GM12878 (cell line): ENCODE data around the gene UTF1. TPM values are rescaled to one million over a fixed set of nuclear protein-coding genes. Genes with fewer than 3 reads are reported as not detected.

Source experiments
- ATAC-seq: fragments of 200-7000 bp; cut with Tn5 transposase; 3 replicates; pipeline ENCODE4 v1.9.1; 2020; ENCODE audit warnings: mild to moderate bottlenecking, moderate library complexity
- BruUV-seq: library from RNA; stranded (reverse); fragments of 400-500 nt; replicated peaks from 2 replicates; lab custom pipeline; 2021; lab: Mats Ljungman, UMichigan
- CTCF ChIA-PET: fragments of 300-600 bp; sonication (Branson Sonifier 250); formaldehyde crosslinking; extraction: SDS; loops from one replicate; lab custom pipeline; 2021; ENCODE audit warnings: inconsistent platforms; lab: Yijun Ruan, JAX
- POLR2A ChIA-PET: fragments of 350-600 bp; formaldehyde crosslinking; extraction: SDS; loops from one replicate; lab custom pipeline; 2021; ENCODE audit warnings: inconsistent platforms; lab: Charles Lee
- RAD21 ChIA-PET: fragments of 300-600 bp; sonication (Branson Sonifier 250); formaldehyde crosslinking; loops from one replicate; lab custom pipeline; 2023; ENCODE audit warnings: antibody characterized with exemption; ENCODE audit not compliant: unreplicated experiment; lab: Charles Lee
- SMC1A ChIA-PET: fragments of 300-600 bp; sonication (Branson Sonifier 250); formaldehyde crosslinking; loops from one replicate; lab custom pipeline; 2023; ENCODE audit not compliant: unreplicated experiment, uncharacterized antibody; lab: Charles Lee
- DNase-seq: peaks from one replicate; pipeline ENCODE4 v3.0.0-alpha.2; 2011; ENCODE audit warnings: low read depth, low spot score
- FAIRE-seq: peaks from 3 replicates; lab custom pipeline; 2011; peaks lifted over from hg19 to GRCh38; lab: Jason Lieb, UNC
- H2AFZ ChIP-seq: 2 replicates; pipeline ENCODE4 v1.6.0; 2011; ENCODE audit warnings: low read depth, low read length, control low read depth; ENCODE audit not compliant: control insufficient read depth
- H3K27ac ChIP-seq: 2 replicates; pipeline ENCODE4 v1.5.1; 2011; ENCODE audit warnings: control low read depth; ENCODE audit not compliant: control insufficient read depth, insufficient read depth
- H3K27me3 ChIP-seq, 2 experiments: replicated peaks in 1 of 2; 2 replicates each; pipeline versions ENCODE4 v1.6.0 to v1.6.1; 2011; ENCODE audit warnings: low read length in 1 of 2; ENCODE audit not compliant: control insufficient read depth in 2 of 2, insufficient read depth in 2 of 2
- H3K36me3 ChIP-seq, 2 experiments: 2 replicates each; pipeline ENCODE4 v1.5.1; 2011; ENCODE audit warnings: low read length in 1 of 2; ENCODE audit not compliant: control insufficient read depth in 2 of 2, insufficient read depth in 2 of 2
- H3K4me1 ChIP-seq: 2 replicates; pipeline ENCODE4 v1.6.1; 2011; ENCODE audit warnings: mild to moderate bottlenecking, low read length, moderate library complexity, mixed read lengths; ENCODE audit not compliant: control insufficient read depth, insufficient read depth
- H3K4me2 ChIP-seq: 2 replicates; pipeline ENCODE4 v1.6.0; 2011; ENCODE audit warnings: control low read depth; ENCODE audit not compliant: control insufficient read depth, insufficient read depth
- H3K4me3 ChIP-seq: fragments of 200-600 bp; sonication (generic); 2 replicates; pipeline ENCODE4 v1.5.1; 2016
- H3K79me2 ChIP-seq: 2 replicates; pipeline ENCODE4 v1.6.0; 2011; ENCODE audit warnings: low read length; ENCODE audit not compliant: control insufficient read depth, insufficient read depth
- H3K9ac ChIP-seq: 2 replicates; pipeline ENCODE4 v1.8.0; 2011; ENCODE audit warnings: low read length, control low read depth, mixed read lengths; ENCODE audit not compliant: control insufficient read depth, insufficient read depth
- H3K9me3 ChIP-seq: replicated peaks from 3 replicates; pipeline ENCODE4 v1.5.1; 2011; ENCODE audit warnings: mild to moderate bottlenecking, low read length; ENCODE audit not compliant: control insufficient read depth, insufficient read depth
- H4K20me1 ChIP-seq: 2 replicates; pipeline ENCODE4 v1.6.0; 2011; ENCODE audit not compliant: control insufficient read depth, insufficient read depth
- ASH2L ChIP-seq: fragments of 300-600, 200-600 bp; sonication (generic); IDR thresholded peaks from 2 replicates; pipeline ENCODE4 v1.6.1; 2017; ENCODE audit warnings: low read depth, mild to moderate bottlenecking, borderline replicate concordance
- FOS ChIP-seq: IDR thresholded peaks from 3 replicates; pipeline ENCODE4 v1.6.1; 2011; ENCODE audit warnings: borderline replicate concordance; ENCODE audit not compliant: insufficient read length; ENCODE audit errors: extremely low read depth
- MEF2B ChIP-seq: fragments of 450-650 bp; IDR thresholded peaks from 2 replicates; pipeline ENCODE4 v1.6.1; 2018; ENCODE audit warnings: mild to moderate bottlenecking, moderate library complexity; ENCODE audit not compliant: partially characterized antibody, poor library complexity, severe bottlenecking
- RAD21 ChIP-seq: IDR thresholded peaks from 2 replicates; pipeline ENCODE4 v1.6.1; 2011; ENCODE audit warnings: mild to moderate bottlenecking, low read depth, low read length, moderate library complexity; ENCODE audit not compliant: insufficient read depth
- SPI1 ChIP-seq: IDR thresholded peaks from 2 replicates; pipeline ENCODE4 v1.6.1; 2011; ENCODE audit warnings: low read depth, mild to moderate bottlenecking, low read length, moderate library complexity, borderline replicate concordance; ENCODE audit not compliant: insufficient read depth
- SREBF1 ChIP-seq: IDR thresholded peaks from 2 replicates; pipeline ENCODE4 v1.6.1; 2012; ENCODE audit warnings: mild to moderate bottlenecking, low read length
- TCF12 ChIP-seq: IDR thresholded peaks from 2 replicates; pipeline ENCODE4 v1.6.1; 2011; ENCODE audit warnings: low read depth, mild to moderate bottlenecking, low read length
- WRNIP1 ChIP-seq: IDR thresholded peaks from 2 replicates; pipeline ENCODE4 v1.6.1; 2011; ENCODE audit warnings: low read depth, low read length, improper control_type of control experiment, borderline replicate concordance
- YBX1 ChIP-seq: fragments of 450-650 bp; IDR thresholded peaks from 2 replicates; pipeline ENCODE4 v1.6.1; 2016; ENCODE audit warnings: antibody characterized with exemption
- WGBS: methylation state at CpG from one replicate; pipeline ENCODE4 v1.1.6; 2016; ENCODE audit warnings: low lambda C conversion rate; ENCODE audit not compliant: insufficient replicate concordance, insufficient coverage; ENCODE audit errors: missing lambda C conversion rate; 5-methylcytosine and 5-hydroxymethylcytosine counted together
- in situ Hi-C: fragments of 300-500 bp; cut with MboI; formaldehyde crosslinking; loops from 9 replicates; pipeline ENCODE4 v1.14.3; 2018; ENCODE audit warnings: mixed read lengths
- intact Hi-C: fragments of 100-400 bp; cut with micrococcal nuclease; formaldehyde crosslinking; loops from one replicate; pipeline ENCODE4 v1.14.2; 2022; ENCODE audit not compliant: unreplicated experiment
- polyA plus RNA-seq, 11 experiments: library from polyadenylated mRNA; depleted of rRNA in 4 of 11; unstranded in 6 of 11; stranded (reverse) in 5 of 11; fragments of >200 nt; fragmentation: Nextera tagmentation in 4 of 11; fragmentation: Illumina TruSeq in 1 of 11; extraction: Ambion mirVana in 4 of 11; extraction: Trizol in 1 of 11; gene quantifications; 1 replicate in 1 of 11; 2 replicates in 10 of 11; pipeline versions ENCODE4 v1.2.1 to v1.2.3, GENCODE V29; 2011 to 2016; ENCODE audit warnings: inconsistent platforms in 2 of 11, missing spikeins in 2 of 11, low read depth in 1 of 11
- total RNA-seq, 4 experiments: library from RNA; depleted of rRNA in 3 of 4; stranded (reverse); fragments of >200 nt in 3 of 4; fragmentation: Illumina TruSeq in 1 of 4; extraction: Trizol in 1 of 4; gene quantifications; 2 replicates each; pipeline versions ENCODE4 v1.2.1 to v1.2.3, GENCODE V29; 2013 to 2021
- TF ChIP-seq, protein P1 (sequence below): fragments of 450-650 bp; conservative IDR thresholded peaks from 2 replicates; pipeline ENCODE4 v1.6.1; 2017; ENCODE audit warnings: mild to moderate bottlenecking, moderate library complexity
- TF ChIP-seq, protein P2 (sequence below): IDR thresholded peaks from 2 replicates; pipeline ENCODE4 v1.6.1; 2011; ENCODE audit warnings: borderline replicate concordance, low read depth, mild to moderate bottlenecking, moderate library complexity, low read length; ENCODE audit not compliant: insufficient read depth, poor library complexity, severe bottlenecking
- TF ChIP-seq, protein P3 (sequence below): fragments of 450-650 bp; formaldehyde crosslinking; IDR thresholded peaks from 2 replicates; pipeline ENCODE4 v1.4.0; 2022; ENCODE audit warnings: mild to moderate bottlenecking, moderate library complexity
- TF ChIP-seq, protein P4 (sequence below): fragments of 150-350 bp; IDR thresholded peaks from 2 replicates; pipeline ENCODE4 v1.6.1; 2016; ENCODE audit warnings: low read depth, low read length

UTF1 gene
- total and polyA plus RNA-seq, 10 of the 15 experiments (the other 5 are each of a cell fraction or from before 2014, with no cell fraction given) = not detected

DNA sequence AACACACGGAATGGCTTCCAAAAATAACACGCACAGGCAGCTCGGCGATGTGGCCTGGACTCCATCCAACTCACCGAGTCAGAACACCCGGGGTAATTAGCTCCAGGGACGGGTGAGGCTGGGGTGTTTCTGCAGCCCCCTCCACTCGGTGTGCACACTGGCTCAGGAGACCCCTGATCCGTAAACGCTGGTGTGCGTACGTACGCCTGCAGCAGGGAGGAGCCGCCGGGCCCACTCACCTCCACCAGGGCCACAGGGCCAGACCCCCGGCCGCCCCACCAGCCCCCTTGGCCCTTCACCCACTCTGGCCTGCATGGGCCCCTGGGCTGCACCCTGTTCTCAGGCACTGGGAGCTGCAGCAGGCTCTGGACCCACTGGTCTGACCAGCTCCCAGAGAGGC is 22.4 kb upstream of the UTF1 start (continued):
- TF ChIP-seq, protein P1, sequence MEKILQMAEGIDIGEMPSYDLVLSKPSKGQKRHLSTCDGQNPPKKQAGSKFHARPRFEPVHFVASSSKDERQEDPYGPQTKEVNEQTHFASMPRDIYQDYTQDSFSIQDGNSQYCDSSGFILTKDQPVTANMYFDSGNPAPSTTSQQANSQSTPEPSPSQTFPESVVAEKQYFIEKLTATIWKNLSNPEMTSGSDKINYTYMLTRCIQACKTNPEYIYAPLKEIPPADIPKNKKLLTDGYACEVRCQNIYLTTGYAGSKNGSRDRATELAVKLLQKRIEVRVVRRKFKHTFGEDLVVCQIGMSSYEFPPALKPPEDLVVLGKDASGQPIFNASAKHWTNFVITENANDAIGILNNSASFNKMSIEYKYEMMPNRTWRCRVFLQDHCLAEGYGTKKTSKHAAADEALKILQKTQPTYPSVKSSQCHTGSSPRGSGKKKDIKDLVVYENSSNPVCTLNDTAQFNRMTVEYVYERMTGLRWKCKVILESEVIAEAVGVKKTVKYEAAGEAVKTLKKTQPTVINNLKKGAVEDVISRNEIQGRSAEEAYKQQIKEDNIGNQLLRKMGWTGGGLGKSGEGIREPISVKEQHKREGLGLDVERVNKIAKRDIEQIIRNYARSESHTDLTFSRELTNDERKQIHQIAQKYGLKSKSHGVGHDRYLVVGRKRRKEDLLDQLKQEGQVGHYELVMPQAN = no peak
- TF ChIP-seq SPI1 = no peak
- no peak for TF ChIP-seq SREBF1
- no peak for TF ChIP-seq WRNIP1
- TF ChIP-seq MEF2B = no peak
- no peak for TF ChIP-seq RAD21
- TF ChIP-seq, protein P2, sequence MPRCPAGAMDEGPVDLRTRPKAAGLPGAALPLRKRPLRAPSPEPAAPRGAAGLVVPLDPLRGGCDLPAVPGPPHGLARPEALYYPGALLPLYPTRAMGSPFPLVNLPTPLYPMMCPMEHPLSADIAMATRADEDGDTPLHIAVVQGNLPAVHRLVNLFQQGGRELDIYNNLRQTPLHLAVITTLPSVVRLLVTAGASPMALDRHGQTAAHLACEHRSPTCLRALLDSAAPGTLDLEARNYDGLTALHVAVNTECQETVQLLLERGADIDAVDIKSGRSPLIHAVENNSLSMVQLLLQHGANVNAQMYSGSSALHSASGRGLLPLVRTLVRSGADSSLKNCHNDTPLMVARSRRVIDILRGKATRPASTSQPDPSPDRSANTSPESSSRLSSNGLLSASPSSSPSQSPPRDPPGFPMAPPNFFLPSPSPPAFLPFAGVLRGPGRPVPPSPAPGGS = no peak

DNA sequence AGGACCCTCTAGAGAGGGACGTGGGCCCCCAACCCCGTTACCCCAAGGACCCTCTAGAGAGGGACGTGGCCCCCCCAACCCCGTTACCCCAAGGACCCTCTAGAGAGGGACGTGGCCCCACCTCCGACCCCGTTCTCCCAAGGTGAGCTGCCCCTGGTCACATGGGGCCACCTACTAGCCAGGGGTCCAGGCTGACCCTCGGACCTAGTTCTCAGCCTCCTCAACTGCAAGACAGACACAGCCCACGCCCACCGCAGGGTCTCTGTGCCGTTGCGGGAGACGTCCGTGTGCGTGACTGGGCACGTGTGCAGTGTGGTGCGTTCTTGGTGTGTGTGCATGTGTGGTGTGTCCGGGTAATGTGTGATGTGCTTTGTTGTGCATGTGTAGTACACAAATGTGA is 21.6 kb upstream of the UTF1 start:
- intact Hi-C loops = no loop called here
- in situ Hi-C loops = no loop called here
- H3K4me3 ChIP-seq = no peak overlapping the region
- H3K36me3 ChIP-seq = no peaks in the 10 kb centered on the region
- H3K79me2 ChIP-seq = no peaks in the 10 kb centered on the region
- SMC1A ChIA-PET = no interaction called here
- no peaks in the 10 kb centered on the region for H3K9me3 ChIP-seq
- no peaks in the 10 kb centered on the region for H4K20me1 ChIP-seq
- no TSS peak for BruUV-seq
- DNase-seq (no peak), ATAC-seq (no peak), FAIRE-seq (no peak)
- no peak overlapping the region for H2AFZ ChIP-seq
- no peaks in the 10 kb centered on the region for H3K4me1 ChIP-seq
- RAD21 ChIA-PET = no interaction called here
- H3K4me2 ChIP-seq = no peak overlapping the region
- H3K27me3 ChIP-seq = no peaks in the 10 kb centered on the region
- WGBS = 69% methylated on average over 14 of the region's 18 CpGs
- H3K27ac ChIP-seq = no peak overlapping the region
- CTCF ChIA-PET = no interaction called here
- H3K9ac ChIP-seq = no peak overlapping the region
- POLR2A ChIA-PET = no interaction called here
- TF ChIP-seq FOS (no peak), TCF12 (no peak), MEF2B (no peak), ASH2L (no peak), YBX1 (no peak)
- TF ChIP-seq, protein P3, sequence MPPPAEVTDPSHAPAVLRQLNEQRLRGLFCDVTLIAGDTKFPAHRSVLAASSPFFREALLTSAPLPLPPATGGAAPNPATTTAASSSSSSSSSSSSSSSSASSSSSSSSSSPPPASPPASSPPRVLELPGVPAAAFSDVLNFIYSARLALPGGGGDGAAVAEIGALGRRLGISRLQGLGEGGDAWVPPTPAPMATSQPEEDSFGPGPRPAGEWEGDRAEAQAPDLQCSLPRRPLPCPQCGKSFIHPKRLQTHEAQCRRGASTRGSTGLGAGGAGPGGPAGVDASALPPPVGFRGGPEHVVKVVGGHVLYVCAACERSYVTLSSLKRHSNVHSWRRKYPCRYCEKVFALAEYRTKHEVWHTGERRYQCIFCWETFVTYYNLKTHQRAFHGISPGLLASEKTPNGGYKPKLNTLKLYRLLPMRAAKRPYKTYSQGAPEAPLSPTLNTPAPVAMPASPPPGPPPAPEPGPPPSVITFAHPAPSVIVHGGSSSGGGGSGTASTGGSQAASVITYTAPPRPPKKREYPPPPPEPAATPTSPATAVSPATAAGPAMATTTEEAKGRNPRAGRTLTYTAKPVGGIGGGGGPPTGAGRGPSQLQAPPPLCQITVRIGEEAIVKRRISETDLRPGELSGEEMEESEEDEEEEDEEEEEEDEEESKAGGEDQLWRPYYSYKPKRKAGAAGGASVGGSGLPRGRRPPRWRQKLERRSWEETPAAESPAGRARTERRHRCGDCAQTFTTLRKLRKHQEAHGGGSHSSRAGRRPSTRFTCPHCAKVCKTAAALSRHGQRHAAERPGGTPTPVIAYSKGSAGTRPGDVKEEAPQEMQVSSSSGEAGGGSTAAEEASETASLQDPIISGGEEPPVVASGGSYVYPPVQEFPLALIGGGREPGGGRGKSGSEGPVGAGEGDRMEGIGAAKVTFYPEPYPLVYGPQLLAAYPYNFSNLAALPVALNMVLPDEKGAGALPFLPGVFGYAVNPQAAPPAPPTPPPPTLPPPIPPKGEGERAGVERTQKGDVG (CRISPR knock-in tag) = no peak
- TF ChIP-seq, protein P4, sequence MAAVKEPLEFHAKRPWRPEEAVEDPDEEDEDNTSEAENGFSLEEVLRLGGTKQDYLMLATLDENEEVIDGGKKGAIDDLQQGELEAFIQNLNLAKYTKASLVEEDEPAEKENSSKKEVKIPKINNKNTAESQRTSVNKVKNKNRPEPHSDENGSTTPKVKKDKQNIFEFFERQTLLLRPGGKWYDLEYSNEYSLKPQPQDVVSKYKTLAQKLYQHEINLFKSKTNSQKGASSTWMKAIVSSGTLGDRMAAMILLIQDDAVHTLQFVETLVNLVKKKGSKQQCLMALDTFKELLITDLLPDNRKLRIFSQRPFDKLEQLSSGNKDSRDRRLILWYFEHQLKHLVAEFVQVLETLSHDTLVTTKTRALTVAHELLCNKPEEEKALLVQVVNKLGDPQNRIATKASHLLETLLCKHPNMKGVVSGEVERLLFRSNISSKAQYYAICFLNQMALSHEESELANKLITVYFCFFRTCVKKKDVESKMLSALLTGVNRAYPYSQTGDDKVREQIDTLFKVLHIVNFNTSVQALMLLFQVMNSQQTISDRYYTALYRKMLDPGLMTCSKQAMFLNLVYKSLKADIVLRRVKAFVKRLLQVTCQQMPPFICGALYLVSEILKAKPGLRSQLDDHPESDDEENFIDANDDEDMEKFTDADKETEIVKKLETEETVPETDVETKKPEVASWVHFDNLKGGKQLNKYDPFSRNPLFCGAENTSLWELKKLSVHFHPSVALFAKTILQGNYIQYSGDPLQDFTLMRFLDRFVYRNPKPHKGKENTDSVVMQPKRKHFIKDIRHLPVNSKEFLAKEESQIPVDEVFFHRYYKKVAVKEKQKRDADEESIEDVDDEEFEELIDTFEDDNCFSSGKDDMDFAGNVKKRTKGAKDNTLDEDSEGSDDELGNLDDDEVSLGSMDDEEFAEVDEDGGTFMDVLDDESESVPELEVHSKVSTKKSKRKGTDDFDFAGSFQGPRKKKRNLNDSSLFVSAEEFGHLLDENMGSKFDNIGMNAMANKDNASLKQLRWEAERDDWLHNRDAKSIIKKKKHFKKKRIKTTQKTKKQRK = no peak
